HG03575 (cell line): ENCODE data around the gene PPFIA4.

Source experiments
- ATAC-seq: cut with Tn5 transposase; IDR thresholded peaks from one replicate; pipeline ENCODE4 v1.9.1; 2021; ENCODE audit not compliant: unreplicated experiment, insufficient number of reproducible peaks, low FRiP score; ENCODE audit errors: extremely low read depth

PPFIA4 gene

DNA sequence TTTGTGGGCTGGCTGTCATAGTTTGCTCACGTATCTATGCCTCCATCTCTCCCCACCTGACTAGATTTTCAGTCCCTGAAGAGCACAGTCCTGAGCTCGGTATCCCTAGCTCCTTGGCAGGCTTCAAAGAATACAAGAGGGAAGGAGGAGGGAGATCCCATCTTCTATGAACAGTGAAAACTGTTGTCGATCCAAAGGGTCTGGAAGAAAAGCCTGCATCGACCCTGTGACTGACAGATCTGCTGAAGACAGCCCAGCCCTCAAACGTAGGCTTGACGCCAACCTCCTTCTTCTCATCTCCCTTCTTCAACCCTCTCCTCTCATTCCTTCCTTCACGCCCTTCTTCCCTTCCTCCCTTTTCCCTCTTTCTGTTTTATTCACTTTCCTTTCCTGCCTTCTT is 87.9 kb downstream of the PPFIA4 start:
- no peak for ATAC-seq

DNA sequence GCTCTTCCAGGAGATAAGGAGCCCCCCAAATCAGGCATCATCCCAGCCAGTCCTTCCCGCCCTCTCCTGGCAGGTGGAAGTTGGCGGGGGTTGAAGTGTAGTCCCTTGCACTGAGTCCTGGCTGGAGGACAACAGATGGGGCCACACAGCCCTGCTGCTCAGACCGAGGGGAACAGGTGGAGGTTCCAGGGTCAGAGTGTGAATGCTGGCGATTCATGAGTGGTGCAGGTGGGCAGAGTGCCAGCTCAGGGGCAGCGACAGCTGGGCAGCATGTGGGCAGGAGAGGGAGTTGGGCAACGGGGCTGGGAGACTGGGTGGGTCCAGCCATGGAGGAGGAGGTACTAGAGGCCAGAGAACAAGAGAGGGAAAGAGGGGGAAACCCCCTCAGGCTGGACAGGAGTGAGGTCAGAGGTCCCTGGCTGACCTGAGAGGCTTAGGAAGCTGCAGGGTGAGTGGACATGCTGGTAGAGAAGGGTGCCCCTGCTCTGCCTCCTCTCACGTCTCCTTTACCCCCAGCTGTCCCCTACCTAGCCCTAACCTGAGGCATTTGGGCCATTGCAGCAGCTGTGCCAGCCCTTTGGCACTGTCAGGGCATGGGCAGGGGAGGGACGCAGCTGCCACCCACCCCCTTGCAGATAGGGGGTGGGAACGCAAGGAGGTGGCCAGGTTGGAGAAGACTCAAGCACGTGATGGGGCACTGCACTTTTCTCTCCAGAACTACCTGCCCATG is 90.0 kb downstream of the PPFIA4 start:
- ATAC-seq: no peak

DNA sequence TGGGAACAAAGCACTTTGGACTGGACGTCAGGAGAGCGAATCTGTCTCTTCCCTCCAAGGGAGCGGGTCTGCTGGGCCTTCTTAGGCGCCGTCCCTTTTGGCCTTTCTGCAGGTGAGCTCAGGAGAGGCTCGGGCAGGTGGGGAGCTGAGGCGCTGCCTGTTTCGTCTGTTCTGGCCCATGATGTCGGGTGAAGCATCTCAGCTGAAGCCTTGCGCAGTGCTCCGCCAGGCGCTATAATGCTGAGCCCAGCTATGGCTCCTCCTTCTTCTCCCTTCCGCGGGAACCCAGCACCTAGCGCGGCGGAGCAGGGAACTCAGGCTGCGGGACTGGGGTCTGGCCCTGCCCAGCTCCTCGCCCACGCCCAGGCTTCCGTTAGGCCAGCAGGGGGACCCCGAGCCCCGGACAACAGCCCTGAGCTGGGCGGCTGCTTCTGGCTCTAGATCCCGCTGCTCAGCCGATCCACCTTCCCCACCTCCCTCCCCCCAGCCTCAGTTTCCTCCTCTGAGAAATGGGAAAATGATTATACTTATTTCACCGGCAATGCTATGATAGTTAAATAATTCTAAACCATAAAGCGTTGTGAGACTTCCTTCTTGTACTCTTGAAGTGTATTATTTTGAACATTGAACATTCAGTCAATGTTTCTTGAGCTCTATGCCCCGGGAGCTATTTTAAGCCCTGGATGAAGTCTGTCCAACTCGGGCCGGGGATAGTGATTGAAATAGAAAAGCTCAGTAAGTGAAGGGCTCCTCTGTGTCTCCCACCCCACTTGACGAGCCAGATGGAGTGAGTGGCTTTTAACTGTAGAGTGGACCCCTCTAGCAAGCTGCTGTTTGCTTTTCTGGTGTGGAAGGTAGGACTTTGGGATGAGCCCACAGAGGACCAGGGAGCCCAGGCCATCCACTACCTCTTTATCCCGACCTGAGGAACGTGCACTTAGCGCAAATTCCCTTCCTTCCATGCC is 91.6 kb downstream of the PPFIA4 start:
- no peak for ATAC-seq

DNA sequence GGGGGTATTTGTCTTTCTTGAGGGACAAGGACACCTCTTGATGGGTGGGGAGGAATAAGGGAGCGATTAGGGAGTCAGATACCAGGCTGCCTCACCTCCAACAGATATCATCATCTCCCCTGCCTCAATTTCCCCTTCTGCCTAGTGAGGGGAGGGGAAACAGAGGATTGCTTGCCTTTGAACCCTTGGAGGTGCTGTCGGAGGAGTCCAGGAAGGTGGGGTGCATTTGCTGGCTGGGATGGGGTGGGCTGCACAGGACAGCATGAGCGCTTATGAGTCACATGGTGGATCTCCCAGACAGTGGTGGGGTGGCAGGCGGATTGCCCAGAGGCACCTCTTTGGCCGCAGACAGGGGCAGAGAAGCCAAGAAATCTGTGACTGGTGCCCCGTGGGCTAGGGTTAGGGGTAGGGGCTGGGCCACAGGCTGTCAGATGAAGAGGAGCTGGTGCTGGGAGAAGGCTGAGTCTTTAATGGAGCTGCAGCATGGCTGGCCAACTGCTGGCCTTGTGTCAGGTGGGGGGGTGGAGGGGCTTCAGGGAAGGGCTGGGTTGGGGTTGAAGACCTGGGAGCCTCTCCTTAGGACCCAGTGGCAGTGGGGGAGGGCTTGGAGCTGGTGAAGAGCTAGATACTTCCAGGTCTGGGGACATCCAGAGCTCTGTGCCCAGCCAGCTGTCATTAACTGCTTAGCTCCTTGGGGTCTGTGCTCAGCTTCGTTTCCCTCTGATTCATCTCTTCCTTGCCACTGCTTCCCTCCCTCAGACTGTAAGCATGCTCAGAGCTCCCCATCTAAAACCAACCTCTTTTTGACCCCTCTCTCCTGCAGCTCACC is 94.2 kb downstream of the PPFIA4 start:
- no peak for ATAC-seq

DNA sequence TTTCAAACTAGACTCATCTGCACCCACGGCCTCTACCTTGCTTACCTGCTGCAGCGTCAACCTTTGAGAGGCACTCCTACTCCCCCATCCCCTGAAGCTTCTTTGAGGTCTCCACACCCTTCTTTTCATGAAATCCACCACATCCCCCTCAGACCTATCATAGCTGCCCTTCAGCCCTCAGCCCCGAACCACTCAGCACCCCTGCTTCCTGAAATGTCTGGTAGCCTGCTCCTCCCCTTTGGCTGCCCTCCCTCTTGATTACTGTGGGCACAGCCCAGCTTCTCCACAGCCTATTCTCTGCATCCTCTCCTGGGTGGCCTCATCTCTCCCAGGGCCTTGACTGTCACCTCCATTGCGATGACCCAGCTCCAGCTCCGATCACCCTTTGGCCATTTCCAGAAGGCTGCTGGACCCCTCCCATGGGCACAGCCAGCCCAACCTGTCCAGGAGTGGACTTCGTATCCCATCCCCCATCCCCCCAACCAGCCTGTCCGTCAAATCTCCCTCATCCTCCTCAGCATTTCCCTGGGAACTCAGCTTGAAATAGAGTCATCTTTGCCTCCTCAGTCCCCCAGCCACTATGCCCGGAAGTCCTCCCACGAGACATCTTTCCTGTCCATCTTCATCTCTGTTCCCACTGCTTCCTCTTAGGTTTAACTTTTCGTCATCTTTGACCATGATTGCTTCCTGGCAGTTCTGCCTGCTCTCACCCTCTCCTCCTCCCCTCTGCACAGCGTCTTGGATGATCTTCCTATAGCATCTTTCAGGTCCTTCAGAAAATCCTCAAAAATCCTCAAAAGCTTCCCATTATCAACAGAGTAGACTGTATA is 95.1 kb downstream of the PPFIA4 start:
- ATAC-seq: no peak

DNA sequence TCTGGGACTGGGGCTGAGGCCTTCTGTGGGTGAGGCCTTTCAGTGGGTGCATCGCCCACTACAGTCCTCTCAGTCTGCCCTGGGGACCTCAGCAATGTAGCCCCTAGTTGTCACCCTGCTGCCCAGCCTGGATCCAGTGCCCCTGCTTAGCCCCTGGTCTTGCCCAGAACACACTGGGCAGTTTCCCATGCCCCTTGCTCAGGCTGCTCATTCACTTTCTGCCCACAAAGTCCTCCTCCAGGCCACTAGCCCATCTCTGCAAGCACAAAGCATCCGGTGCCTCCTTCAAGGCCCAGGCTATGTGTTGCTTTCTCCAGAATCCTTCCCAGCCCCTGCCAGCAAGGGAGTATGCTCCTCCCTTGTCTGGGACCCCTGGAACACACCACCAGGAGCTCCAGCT is 95.9 kb downstream of the PPFIA4 start:
- ATAC-seq: no peak

DNA sequence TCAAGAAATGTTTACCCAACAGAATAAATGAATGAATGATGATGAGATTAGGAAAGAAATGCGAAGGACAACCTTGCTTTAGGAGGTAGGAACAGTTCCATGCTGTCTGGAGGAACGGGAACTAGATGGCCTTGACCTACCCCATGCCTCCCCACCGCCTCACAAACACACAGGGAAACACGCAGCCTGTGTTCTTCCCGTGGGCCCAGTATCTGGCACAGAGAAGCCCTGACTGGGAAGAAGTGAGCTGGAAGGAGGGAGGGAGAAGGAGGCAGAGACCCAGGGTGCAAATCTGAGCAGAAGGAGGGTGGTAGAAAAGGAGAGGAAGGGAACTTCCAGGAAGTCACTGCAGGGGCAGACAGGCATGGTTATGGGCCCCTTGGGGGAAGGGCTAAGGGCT is 97.7 kb downstream of the PPFIA4 start:
- no peak for ATAC-seq

DNA sequence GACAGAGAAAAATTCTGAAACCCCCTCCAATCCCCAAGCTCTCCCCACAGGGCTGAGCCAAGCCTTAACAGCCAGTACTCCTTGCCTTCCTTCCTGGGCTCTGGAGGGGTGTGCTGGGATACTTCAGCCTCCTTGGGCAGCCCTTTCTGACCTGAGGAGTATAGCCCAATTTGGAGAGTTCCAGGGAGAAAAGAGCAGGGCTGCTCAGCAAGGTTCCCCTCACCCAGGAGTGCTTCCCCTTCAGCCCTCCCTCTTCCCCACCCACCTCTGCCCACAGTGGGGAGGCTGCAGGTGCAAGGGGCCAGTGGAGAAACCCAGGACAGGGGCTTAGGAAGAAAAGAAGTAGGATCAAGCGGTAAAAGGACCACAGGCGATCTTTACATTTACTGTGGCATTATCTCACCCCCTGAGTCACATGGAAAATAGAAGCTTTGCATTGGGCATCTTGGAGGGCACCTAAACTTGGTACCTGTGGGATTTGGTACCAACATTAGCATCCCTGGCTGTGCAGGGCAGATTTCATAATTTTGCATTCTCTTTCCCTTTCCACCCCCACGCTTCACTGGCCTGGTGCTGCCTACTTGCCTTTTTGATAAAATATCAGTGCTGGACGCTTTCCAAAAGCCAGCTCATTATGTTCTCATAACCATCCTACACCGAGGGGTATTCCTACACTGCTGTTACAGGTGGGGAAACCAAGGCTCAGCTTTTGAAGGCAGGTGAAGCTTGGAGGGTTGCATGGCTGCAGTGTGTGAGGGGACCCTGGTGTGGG is 98.4 kb downstream of the PPFIA4 start:
- ATAC-seq: no peak

DNA sequence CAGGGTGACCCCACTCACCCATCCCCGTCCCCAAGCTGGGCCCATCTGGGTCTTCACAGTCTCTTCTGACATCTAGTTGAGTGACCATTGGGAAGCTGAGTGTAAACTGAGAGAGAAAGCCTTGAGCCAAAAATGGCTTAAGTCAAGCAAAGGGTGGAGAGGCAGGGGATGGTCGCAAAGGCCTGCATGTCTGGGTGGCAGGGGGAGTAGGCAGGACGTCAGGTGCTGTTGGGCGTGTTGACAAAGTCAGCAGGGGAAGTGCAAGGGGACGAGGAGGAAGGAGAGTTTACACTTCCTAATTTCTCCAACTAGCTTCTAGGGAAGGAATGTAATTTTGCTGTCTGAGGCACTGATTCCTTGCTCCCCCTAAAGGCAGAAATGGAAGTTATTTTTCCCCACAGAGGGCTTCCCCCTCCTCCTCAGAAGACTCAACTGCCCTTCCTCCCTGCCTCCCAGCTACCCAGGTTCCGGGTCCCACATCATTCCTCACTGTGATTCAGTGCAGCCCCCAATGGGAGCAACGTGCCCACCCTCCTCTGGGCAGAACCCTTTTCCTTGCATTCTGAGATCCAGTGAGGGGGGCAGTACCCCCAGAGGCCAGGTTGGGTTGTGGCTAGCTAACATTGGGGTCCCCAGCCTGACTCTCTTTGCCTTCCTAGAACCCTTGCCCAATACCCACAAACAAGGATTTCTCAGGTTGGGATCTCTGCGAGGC is 100.0 kb downstream of the PPFIA4 start:
- ATAC-seq: no peak

DNA sequence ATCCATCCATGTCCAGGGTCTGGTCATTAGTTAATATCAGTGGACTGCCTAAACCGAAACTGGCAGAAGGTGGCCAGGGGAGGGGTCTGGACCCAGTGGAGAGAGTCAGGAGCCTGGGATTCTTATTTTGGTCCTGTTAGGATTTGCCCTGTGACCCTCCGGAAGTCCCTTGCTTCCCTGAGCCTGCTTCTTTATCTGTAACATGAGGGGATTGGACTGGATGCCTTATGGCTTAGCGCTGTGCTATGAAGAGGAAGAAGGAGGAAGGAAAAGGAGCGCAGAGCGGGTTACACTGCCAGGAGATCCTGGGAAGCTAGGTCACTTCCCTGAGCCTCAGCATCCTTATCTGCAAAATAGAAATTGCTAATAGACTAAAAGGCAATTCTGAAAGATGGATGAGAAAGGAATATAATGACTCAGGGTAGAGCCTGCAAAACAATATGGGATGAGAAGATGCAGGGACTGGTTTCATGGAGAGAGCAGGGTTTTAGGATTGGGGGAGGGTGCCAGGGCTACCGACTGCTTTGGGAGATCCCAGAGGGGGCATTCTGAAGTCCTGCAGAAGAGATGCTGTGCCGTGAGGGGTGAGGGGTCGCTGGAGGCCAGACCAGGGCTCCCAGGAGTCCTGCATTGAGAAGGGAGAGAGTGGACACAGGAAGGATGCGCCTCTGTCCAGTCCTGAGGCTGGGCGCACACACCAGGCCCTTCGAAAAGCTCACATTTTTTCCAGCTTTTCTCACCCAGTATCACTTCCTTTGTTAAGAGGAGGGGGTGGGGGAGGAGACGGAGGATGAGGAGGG is 100.8 kb downstream of the PPFIA4 start:
- no peak for ATAC-seq

DNA sequence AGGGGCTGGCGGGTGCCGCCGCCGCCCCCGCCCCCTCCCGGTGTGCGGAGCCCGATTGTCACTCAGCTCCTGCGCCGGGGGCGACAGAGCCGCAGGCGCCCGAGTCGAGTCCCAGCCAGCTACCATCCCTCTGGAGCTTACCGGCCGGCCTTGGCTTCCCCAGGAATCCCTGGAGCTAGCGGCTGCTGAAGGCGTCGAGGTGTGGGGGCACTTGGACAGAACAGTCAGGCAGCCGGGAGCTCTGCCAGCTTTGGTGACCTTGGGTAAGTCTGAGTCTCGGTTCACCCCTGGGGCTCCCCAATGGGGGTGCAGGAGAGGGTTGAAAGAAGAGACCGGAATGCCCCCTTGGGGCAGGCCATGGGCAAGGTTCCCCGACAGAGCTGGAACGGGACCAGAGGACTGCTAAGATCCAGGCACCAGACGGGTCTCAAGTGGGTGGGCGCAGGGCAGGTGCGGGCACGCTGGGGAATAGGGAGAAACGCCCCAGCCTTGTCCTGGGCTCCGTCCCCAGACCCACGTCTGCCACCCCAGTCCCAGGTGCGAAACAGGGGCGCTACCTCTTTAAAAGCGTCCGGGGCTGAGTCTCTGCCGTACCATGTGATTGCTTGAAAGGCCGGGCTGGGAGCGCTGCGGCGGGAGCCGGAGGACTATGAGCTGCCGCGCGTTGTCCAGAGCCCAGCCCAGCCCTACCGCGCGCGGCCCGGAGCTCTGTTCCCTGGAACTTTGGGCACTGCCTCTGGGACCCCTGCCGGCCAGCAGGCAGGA is 101.6 kb downstream of the PPFIA4 start, which contains the start of gene ADORA1:
Gene ADORA1, plus strand, starts transcription at position 61 of the 765 bp plus-strand sequence. CDS start 1,116 bp downstream, outside the sequence.
- no peak for ATAC-seq

DNA sequence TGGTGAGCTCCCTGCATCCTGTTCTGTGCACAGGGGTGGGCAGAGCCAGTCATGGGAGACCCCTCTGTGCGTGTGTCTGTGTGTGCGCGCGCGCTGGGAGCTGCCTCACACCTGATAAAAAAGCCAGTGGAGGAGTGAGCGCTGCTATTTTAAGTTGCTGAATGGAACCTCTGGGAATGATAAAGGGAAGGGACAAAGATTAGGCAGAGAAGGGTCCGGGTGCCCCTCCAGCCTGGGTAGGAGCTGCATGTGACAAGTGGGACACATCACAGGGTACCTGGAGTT is 102.1 kb downstream of the PPFIA4 start:
- no peak for ATAC-seq
